Heart left ventricle (tissue), 13 donors: Measurements from ENCODE around the gene C20orf202.

ENCODE experiments used
- POLR2A ChIP-seq, 2 donors: fragments of 450-650 bp; IDR thresholded peaks; one replicate each; pipeline ENCODE4 v1.6.1; 2017; ENCODE audit warnings: antibody characterized with exemption in 2 of 2, mild to moderate bottlenecking in 2 of 2, moderate library complexity in 2 of 2
- TF ChIP-seq, protein P1 (sequence below), 12 donors: fragments of 200-600 bp; sonication (generic) in 4 of 12; IDR thresholded peaks; one replicate each; pipeline versions ENCODE4 v1.5.0 to v1.8.0; 2018 to 2022; ENCODE audit warnings: antibody characterized with exemption in 12 of 12, mild to moderate bottlenecking in 5 of 12
- donor health status: ischemic (EF 13 %, LVEDD 7.1; RV severe dilation, severe dysfunction).
- donor health status: DM: no; HTN: yes; CAD: no.
- donor health status: DM: no; HTN: no; CAD: no.
- donor health status: ischemic (EF 25% LVEDD 6.9; RV normal size, moderate dysfunction).
- donor health status: ischemic (EF 25% LVEDD 5.7; RV mildly dilated, moderate dysfunction).
- donor health status: ischemic (EF 35%, LVEDD 5.7; RV mildly dilated, moderate dysfunction).
- donor health status: nonischemic (EF 11% LVEDD 7.7; RV severe dilation, severe dysfunction).
- donor health status: DM: yes; HTN: yes; CAD: no.
- donor health status: PGD.
- donor health status: ischemic (EF 29% LVEDD 5.4; RV normal size, mild dysfunction).
- donor health status: nonischemic (EF 23%, LVEDD 6.1; RV moderate dilation, normal function).

GRCh38 chr20:1185316-1185741 lies 17.9 kb upstream of the C20orf202 start:
- TF ChIP-seq, protein P1, sequence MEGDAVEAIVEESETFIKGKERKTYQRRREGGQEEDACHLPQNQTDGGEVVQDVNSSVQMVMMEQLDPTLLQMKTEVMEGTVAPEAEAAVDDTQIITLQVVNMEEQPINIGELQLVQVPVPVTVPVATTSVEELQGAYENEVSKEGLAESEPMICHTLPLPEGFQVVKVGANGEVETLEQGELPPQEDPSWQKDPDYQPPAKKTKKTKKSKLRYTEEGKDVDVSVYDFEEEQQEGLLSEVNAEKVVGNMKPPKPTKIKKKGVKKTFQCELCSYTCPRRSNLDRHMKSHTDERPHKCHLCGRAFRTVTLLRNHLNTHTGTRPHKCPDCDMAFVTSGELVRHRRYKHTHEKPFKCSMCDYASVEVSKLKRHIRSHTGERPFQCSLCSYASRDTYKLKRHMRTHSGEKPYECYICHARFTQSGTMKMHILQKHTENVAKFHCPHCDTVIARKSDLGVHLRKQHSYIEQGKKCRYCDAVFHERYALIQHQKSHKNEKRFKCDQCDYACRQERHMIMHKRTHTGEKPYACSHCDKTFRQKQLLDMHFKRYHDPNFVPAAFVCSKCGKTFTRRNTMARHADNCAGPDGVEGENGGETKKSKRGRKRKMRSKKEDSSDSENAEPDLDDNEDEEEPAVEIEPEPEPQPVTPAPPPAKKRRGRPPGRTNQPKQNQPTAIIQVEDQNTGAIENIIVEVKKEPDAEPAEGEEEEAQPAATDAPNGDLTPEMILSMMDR (IDR thresholded peaks at IDR 0.05) = no peak
- no peak for TF ChIP-seq POLR2A (IDR thresholded peaks at IDR 0.05)
